Activated CD4-positive, alpha-beta T cell treated with anti-CD3 and anti-CD28 coated beads, Interleukin-2, Interleukin-4, amounts not matched to agents 100 ng/mL and 50 ng/mL, durations not matched to agents 16 hours and 8 hours (primary cell): ENCODE measurements around the gene EIF4G3.
"Not testable (repeated sequence)": the region's sequence is repeated elsewhere in the genome, so short reads cannot be mapped to it uniquely, and the experiment has no call there.

Experiments used
- DNase-seq: peaks from one replicate; pipeline ENCODE4 v3.0.0-alpha.2; 2020; ENCODE audit warnings: low spot score

Gene EIF4G3

DNA sequence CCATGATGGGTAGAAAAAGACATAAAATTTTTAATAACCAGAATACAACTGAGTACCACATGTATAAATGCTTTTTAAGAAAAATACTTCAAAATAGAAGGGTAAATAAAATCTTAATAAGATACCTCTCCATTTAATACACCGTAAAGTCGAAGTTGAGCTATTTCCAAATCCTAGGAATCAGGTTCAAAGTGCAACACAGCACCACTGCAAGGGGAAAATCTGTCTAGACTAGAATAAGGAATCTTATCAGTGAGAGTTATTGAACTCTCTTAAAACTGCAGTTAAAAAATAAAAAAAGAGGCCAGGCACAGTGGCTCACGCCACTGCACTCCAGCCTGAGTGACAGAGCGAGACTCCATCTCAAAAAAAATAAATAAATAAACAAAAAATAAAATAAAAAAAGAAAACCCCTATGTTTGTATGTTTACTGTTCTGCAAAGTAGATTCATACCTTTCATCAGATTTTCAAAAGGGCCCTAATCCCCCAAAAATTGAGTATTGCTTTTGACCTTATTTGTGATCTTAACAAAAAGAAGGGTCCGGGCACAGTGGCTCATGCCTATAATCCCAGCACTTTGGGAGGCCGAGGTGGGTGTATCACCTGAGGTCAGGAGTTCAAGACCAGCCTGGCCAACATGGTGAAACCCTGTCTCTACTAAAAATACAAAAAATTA, 109.0 kb downstream of the EIF4G3 start:
- DNase-seq = no peak

DNA sequence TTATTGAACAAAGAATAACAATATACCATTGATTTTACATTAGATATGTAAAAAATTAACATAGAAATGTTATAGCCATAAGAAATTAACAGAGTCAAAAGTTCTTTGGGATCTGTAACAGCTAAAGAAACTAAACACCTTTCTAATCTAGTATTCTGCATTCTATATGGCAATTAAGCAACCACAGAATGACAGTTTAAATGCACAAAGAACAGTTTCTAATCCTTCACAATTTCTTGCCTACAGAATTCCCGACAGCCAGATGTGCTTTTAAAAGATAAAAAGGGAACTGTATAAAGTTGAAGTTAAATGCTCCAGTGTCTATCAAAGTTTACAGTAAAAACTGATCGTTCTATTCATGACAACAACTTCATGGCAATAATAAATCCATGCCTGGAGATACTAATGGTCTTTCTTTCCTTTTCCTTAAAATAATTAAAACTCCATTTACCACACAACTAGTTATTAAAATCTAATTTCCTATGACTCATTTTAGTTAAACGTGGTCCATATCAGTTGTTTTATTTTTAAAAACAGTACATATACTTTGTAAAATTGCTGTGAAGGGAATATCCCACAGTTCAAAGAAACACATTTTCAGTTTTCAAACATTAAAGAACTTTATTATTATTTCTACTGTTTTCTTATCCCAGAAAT, 110.2 kb downstream of the EIF4G3 start:
- no peak for DNase-seq

DNA sequence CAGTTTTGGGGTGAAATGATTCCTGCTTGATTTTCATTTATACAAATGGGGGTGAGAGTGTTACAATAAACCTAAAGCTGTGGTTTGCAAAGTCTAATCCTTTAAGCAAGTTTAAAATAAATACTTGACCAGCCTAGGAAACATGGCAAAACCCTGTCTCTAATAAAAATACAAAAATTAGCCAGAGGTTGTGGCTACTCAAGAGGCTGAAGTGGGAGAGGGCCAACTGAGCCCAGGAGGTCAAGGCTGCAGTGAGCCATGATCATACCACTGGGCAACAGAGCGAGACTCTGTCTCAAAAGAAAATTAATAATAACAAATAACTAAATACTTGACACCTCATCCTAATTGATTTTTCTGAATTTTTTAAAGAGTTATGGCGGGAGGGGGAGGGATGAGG, 110.8 kb downstream of the EIF4G3 start:
- no peak for DNase-seq

DNA sequence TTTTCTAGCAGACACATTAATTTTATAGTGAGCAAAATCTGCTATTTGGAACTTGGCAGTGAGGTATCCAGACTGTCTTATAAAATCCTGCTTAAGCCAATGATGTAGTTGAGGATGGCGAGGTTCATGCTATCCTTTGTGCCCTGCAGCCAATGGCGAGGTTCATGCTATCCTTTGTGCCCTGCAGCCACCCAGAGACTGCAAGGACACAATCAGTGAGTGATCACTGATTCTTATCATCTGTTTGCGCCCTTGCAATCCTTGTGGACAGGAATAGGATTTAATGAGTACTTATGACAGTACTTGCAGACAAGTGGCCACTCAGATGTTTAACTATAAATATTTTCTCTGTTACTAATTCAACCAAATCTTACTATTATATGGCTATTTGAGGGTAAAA, 112.6 kb downstream of the EIF4G3 start:
- no peak for DNase-seq

DNA sequence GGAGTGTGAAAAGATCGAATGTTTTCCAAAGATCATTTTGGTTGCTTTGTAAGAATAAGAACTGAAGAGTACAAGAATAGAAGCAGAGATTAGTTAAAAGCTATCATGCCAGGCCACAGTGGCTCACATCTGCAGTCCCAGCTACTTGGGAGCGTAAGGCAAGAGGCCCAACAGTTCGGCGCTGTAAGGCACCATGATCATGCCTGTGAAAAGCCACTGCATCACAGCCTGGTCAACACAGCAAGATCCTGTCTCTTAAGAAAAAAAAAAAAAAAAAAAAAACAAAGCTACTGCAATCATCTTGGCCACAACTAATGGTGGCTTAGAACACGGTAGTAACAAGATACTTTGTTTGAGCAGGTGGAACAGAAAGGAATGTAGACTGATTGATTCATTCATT, 116.2 kb downstream of the EIF4G3 start:
- no peak for DNase-seq

DNA sequence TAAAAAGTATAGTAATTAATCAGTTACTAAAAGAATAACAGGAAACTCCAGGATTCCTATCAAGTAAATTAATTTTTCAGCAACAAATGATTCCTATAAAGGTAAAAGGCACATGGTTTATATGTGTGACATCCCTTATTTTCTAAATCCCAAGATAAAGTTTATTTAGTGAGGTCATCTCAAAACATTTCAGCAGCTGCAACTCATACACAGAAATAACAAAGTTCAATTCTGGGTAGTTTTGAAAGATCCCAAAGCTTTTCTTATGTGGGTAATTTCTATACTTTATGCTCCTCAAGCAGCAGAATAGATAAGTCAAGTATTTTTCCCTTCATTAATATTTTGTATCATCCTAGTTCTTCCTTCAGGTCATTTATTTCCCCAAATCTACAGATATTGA, 117.7 kb downstream of the EIF4G3 start:
- no peak for DNase-seq

DNA sequence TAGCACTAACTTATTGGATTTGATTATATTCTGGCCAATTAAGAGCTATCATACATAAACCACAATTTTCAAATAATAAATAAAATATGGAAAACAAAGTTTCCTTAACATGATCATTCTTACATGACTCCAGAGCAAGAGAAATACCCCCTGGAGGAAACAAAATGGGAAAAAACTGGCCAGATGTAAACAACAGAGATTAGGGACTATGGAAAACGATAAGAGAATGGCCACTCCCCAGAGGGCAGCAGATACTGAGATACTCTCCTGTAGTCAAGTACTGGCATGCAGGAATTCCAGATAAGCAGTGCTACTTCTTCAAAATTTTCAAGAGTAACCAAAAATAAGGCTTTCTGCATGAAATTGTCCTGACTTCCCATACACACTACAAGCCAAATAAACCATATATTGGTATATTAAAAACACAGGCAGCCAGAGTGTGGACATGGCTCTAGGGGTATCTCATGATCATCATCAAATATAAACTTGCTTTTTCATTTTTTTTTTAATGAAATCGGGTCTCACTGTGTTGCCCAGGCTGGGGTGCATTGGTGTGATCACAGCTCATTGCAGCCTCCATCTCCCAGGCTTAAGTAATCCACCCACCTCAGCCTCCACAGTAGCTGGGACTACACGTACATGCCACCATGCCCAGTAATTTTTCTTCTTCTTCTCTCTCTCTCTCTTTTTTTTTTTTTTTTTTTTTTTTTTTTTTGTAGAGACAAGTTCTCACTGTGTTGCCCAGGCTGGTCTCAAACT, 118.5 kb downstream of the EIF4G3 start:
- no peak for DNase-seq

DNA sequence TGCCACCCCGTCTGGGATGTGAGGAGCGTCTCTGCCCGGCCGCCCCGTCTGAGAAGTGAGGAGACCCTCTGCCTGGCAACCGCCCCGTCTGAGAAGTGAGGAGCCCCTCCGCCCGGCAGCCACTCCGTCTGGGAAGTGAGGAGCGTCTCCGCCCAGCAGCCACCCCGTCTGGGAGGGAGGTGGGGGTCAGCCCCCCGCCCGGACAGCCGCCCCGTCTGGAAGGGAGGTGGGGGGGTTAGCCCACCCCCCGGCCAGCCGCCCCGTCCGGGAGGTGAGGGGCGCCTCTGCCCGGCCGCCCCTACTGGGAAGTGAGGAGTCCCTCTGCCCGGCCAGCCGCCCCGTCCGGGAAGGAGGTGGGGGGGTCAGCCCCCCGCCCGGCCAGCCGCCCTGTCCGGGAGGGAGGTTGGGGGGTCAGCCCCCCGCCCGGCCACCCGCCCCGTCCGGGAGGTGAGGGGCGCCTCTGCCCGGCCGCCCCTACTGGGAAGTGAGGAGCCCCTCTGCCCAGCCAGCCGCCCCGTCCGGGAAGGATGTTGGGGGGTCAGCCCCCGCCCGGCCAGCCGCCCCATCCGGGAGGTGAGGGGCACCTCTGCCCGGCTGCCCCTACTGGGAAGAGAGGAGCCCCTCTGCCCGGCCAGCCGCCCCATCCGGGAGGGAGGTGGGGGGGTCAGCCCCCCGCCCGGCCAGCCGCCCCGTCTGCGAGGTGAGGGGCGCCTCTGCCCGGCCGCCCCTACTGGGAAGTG, 123.3 kb downstream of the EIF4G3 start:
- DNase-seq = not testable (repeated sequence)

DNA sequence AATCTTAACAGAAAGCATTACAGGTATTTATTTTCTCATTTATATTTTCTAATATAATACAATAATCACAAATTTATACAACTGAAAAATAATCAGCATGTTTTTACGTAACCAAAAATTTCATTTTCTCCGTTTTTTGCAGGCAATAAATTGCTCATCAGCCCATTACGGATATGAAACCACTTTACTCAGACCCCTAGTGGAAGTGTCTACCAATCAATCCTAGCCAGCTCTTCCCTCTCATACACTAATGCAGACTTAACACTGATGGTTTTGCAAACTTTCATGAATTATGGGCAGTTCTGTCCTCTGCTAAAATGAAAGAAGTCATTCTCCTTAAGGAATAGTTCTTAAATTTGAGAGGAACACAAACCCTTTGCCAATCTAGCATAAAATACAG, 124.7 kb downstream of the EIF4G3 start:
- no peak for DNase-seq

DNA sequence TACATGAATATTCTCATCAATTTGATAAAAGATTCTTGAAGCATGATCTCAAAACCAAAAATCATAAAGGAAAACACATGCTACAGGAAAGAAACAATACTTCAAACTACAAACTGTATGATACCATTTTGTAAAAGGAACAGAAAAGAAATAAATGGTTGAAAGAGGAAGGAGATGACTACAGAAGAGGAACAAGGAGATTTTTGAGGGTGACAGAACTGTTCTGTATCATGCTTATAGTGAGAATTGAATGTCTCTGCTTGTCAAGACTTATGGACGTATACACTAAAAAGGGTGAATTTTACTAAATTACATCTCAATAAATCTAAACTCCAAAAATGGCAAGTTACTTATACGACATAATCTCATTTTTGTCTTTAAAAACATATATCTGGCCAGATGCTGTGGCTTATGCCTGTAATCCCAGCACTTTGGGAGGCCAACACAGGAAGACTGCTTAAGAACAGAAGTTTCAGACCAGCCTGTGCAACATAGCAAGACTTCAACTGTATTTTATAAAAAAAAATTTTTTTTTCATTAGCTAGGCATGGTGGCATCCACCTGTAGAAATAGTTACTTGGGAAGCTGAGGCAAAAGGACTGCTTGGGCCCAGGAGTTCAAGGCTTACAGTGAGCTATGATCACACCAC, 125.4 kb downstream of the EIF4G3 start:
- DNase-seq = no peak

DNA sequence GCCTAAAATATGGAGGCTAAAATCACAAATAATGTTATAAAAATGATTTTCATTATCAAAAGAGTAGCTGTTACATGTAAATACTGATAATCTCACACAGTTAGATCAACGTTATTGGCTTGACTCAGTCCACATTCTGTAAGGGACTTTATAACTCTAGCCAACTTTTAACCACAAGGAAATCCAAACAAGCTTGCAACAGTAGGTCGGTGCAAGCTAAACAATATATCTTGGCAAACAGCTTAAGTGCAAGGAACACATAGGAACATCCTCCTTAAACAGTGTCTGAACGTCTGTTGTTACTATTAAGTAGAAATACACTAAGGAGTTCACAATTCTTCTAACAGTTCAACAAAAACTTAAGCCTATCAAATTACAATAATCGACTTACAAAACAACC, 126.7 kb downstream of the EIF4G3 start:
- DNase-seq = no peak

DNA sequence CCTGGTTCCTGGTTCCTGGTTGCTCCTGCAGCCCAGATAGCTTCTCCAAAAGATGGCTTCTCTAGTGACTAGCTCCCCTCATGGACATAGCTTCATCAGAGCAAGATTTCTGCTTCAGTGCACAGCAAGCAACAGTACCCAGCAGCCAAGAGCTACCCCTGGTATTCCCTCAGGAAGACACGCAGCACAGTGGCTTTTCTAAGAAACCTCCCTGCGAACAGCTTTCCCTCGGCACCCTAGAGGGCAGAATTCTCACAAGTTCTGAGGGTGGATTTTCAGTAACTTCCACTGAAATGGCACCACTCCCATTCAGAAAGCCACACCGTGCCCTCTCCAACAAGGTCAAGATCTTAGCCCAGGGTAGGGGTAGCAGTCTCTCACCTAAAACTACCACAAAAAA, 128.2 kb downstream of the EIF4G3 start:
- no peak for DNase-seq

DNA sequence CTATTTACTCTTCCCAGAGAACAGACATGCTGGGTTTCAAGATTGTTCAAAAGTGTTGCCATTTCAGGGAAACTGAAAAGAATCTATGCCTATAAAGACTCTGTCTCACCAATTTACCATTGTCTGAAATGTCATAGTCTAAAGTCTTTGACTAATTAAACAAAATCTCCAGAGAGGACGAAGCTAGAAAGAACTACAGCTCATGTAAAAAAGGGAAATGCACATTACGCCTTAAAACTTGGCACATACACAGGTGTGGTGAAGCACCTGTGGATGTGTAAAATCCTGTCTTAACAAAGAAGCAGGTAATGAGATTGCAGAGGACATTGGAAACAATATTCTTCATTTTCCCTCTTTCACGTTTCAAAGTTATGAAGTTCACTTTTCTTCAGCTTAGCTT, 130.6 kb downstream of the EIF4G3 start:
- DNase-seq = no peak

DNA sequence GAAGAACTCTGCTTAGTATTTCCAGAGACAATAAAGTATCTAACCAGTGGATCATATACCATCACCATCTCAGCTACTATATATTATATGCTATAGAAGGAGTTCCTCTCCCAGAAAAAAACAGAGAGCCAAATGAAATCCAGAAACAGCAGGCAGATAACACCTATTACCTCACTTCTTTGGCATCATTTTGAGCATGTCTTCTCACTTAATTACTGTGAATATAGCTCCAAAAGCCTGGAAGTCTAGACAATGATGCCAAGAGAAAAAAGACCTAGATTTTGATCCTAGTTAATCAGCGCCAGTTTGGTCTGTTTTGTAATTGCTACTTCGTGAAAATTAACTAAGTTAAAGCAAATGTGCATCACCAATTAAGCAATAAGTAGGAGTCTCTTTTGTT, 131.3 kb downstream of the EIF4G3 start:
- DNase-seq = no peak

DNA sequence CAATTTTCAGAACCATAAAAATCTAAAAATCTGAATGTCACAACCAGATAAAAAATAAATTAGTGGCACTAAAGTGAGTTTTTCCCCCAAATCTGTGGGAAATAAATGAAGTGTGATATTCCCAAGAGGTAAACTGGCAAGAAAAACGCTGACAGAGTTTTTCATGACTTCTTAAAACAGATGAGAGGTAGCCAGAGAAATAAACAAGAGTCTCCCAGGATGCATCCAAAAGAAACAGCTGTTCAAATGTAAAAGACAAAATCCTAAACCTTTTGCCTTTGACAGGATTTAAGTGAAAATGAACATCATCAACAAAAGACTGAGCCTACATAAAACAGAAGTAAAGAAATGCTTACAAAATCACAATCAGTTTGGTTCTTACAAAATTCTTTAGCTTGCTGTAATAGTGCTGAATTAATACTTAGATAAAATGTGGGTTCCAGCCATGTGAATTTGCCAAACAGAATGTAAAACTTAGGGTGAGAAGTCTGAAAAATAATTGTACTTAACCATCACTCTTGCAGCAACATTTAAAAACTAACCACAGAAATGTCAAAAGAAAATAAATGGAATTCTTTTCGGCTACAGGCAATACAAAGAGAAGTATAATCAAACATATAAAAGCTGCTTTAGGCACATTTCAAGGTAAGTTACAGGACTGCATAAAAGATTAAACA, 133.6 kb downstream of the EIF4G3 start:
- DNase-seq = no peak

DNA sequence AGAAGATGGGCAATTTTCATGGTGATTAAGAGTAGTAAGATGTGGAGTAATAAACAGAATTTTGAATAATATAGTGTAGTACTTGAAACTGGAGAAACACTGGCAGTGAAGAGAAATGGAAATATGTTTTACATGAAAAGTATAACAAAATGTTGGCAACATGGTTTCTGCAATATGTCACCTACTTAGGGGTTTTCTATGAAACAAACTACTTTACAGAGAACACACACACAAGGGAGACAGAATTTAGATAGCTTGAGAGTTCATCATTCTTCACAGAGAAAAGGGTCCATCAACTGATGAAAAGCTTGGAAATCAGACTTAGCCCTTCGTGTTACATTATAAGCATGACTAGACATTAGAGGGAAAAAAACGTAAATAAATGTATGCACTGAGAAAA, 135.2 kb downstream of the EIF4G3 start:
- DNase-seq = no peak

DNA sequence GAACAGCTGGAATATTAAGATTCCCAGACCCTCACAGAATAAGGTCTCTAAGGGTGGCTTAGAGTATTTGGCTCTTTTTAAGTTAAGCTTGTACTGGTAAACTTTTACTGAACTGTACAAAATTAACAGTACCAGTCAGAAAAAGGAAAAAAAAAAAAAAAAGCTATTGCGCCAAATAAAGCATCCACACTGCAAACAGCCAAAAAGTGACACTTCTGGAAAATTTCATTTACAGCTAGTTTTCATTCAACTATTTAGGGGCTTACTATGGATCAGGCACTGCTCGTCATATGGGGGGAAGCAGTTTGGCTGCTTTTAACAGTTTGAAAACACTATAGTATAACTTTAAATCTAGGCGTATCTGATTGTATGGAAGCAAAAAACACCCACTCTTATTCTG, 139.6 kb downstream of the EIF4G3 start:
- no peak for DNase-seq

DNA sequence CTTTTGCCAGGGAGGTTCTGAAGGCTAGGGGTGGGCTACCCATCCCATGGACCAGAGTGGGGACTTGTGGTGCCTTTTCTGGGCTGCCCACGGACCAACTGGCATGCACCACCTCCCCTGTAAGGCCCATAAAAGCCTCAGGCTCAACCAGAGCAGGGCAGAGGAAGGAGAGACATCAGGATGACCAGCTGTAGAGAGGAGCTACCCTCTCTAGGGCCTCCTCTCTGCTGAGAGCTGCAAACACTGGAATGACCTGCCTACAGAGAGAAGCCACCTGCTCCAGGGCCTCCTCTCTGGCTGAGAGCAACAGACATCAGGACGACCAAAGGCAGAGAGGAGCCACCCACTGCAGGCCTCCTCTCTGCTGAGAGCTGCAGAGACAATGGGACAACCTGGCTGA, 140.9 kb downstream of the EIF4G3 start:
- DNase-seq = no peak

DNA sequence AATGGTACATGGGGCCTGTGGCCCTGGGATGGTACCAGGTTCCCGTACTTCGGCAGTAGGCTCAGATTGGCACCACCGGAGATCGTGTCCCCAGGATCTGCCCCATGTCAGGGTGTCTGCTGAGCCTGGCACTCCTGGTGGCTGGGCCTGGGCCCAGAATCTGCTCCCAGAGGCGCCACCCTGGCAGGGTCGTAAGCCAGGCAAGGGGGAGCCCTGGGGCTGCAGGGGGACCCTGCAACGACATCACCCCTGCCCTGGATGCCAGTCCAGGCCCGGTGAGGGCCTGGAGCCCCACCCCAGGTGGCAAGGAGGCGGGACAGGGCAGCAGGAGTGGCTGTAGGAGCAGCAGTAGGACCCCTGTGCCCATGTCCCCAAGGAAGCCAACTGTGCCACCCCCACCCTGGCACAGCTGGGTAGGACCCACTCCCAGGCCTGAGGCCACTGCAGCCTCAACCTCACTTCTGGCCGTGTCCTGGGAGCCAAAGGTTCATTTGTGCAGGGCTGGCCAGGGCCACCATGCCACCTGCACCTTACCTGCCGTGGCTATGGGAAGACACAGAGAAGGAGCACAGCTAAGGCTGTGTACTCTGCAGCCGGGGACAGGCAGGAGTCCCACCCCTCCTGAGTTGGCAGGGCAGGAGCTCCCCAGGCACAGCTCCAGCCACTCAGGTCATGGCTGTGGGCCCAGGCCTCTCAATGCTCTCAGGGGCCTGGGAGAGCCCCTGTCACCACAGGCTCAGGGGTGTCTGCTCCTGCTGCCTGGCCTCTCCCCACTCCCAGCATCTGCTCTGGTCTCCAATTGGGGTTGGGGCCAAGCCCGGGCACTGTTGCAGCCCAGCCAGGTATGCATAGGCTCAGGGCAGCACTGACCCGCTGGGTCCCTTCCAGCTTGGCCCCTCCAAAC, 141.7 kb downstream of the EIF4G3 start:
- no peak for DNase-seq

DNA sequence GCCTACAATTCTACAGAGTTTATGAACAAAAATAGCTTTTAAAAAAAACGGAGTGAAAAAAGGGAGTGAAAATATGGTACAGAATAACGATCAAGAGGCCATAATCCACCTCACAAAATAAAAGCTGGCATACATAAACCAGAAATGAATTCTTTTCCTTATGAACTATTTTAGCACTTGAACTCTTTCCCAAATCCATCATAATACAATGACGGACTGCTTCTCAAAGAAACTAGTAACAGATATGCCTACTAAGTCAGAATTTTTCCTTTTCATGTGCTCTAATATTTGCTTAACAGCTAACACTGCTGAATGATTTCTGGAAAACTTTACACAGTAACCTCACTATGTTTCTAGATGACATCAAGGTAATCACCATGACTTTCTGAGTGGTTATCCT, 144.0 kb downstream of the EIF4G3 start:
- DNase-seq = no peak

DNA sequence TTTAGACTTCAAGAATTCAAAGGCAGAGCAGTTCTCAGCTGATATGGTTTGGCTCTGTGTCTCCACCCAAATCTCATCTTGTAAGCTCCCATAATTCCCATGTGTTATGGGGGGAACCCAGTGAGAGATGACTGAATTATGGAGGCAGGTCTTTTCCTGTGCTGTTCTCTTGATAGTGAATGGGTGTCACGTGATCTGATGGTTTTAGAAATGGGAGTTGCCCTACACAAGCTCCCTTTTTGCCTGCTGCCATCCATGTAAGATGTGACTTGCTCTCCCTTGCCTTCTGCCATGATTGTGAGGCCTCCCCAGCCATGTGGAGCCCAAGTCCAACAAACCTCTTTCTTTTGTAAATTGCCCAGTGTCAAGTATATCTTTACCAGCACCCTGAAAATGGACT, 146.5 kb downstream of the EIF4G3 start:
- no peak for DNase-seq
